Activated CD4-positive, alpha-beta T cell treated with anti-CD3 and anti-CD28 coated beads, Interleukin-2, amount 10 ng/mL, durations not matched to agents 7 days and 5 days (primary cell): ENCODE measurements around the gene SNX3. TPM values are rescaled to one million over a fixed set of nuclear protein-coding genes. Genes with fewer than 3 reads are reported as not detected.
"Not testable (repeated sequence)": the region's sequence is repeated elsewhere in the genome, so short reads cannot be mapped to it uniquely, and the experiment has no call there.

Experiments used
- CTCF ChIA-PET: fragments of 350-600 bp; sonication (Branson Sonifier 250); formaldehyde crosslinking; loops from one replicate; lab custom pipeline; 2021; ENCODE audit warnings: antibody characterized with exemption; lab: Charles Lee
- POLR2A ChIA-PET: fragments of 350-600 bp; sonication (Branson Sonifier 250); formaldehyde crosslinking; loops from one replicate; lab custom pipeline; 2021; ENCODE audit warnings: antibody characterized with exemption; lab: Charles Lee
- DNase-seq: peaks from one replicate; pipeline ENCODE4 v3.0.0-alpha.2; 2020
- H3K27ac Mint-ChIP-seq: one replicate; pipeline ENCODE4 v1.8.0; 2021; ENCODE audit warnings: mild to moderate bottlenecking, moderate library complexity, mixed read lengths
- H3K27me3 Mint-ChIP-seq: one replicate; pipeline ENCODE4 v1.8.0; 2021; ENCODE audit warnings: mixed read lengths
- H3K36me3 Mint-ChIP-seq: one replicate; pipeline ENCODE4 v1.8.0; 2021; ENCODE audit warnings: low read depth, mixed read lengths
- H3K4me1 Mint-ChIP-seq: one replicate; pipeline ENCODE4 v1.8.0; 2021; ENCODE audit warnings: mixed read lengths
- H3K4me3 Mint-ChIP-seq: one replicate; pipeline ENCODE4 v1.8.0; 2021; ENCODE audit warnings: mild to moderate bottlenecking, moderate library complexity, mixed read lengths
- H3K9me3 Mint-ChIP-seq: one replicate; pipeline ENCODE4 v1.8.0; 2021; ENCODE audit warnings: mixed read lengths
- total RNA-seq, 2 experiments: library from RNA; stranded (reverse); gene quantifications; one replicate each; pipeline ENCODE4 v1.2.3, GENCODE V29; 2021

The SNX3 gene
- total RNA-seq, 2 experiments from 2014 or later = 84.6 to 116 TPM

- Mint-ChIP-seq H3K4me3 (no peak overlapping the region), H3K4me1 (peaks cover 30% of the 10 kb centered on the region), H3K27ac (no peak overlapping the region), H3K27me3 (peaks cover 1% of the 10 kb centered on the region), H3K9me3 (no peaks in the 10 kb centered on the region), H3K36me3 (no peaks in the 10 kb centered on the region)
- CTCF ChIA-PET = no interaction called here
- POLR2A ChIA-PET = no interaction called here
- DNase-seq = no peak
These were observed 27.9 kb upstream of the SNX3 start for GRCh38 chr6:108288742-108289141.

GRCh38 chr6:108287373-108287772 is 26.5 kb upstream of the SNX3 start:
- ChIA-PET CTCF (interaction anchor here (0.5 to 1.1 kb wide), 3 partner anchors 9 to 726 kb away, joined by 3 read pairs; no protein-coding TSS in a partner anchor), POLR2A (no interaction called here)
- Mint-ChIP-seq H3K36me3 (no peaks in the 10 kb centered on the region), H3K9me3 (no peaks in the 10 kb centered on the region), H3K27me3 (peaks cover 4% of the 10 kb centered on the region), H3K4me1 (peaks cover 28% of the 10 kb centered on the region), H3K4me3 (no peak overlapping the region), H3K27ac (no peak overlapping the region)
- peak; percentile 22 for DNase-seq

- Mint-ChIP-seq H3K4me1 (peaks cover 28% of the 10 kb centered on the region), H3K36me3 (no peaks in the 10 kb centered on the region), H3K4me3 (no peak overlapping the region), H3K27ac (no peak overlapping the region), H3K9me3 (no peaks in the 10 kb centered on the region), H3K27me3 (peaks cover 6% of the 10 kb centered on the region)
- ChIA-PET POLR2A (no interaction called here), CTCF (interaction anchor here (2.4 kb wide), 1 partner anchor 9 kb away, joined by 9 read pairs; the partner anchor contains the start of gene AFG1L)
- no peak for DNase-seq
These were observed 25.5 kb upstream of the SNX3 start for GRCh38 chr6:108286366-108286765.

- DNase-seq = no peak
- Mint-ChIP-seq H3K4me1 (peaks cover 28% of the 10 kb centered on the region), H3K27me3 (peaks cover 9% of the 10 kb centered on the region), H3K9me3 (no peaks in the 10 kb centered on the region), H3K36me3 (no peaks in the 10 kb centered on the region), H3K27ac (no peak overlapping the region), H3K4me3 (no peak overlapping the region)
- POLR2A ChIA-PET = no interaction called here
- CTCF ChIA-PET = interaction anchor here (2.4 kb wide), 1 partner anchor 10 kb away, joined by 9 read pairs; the partner anchor contains the start of gene AFG1L
These were observed 24.5 kb upstream of the SNX3 start for GRCh38 chr6:108285381-108285780.

- Mint-ChIP-seq H3K36me3 (no peaks in the 10 kb centered on the region), H3K4me3 (no peak overlapping the region), H3K27me3 (peaks cover 13% of the 10 kb centered on the region), H3K4me1 (no peaks in the 10 kb centered on the region), H3K9me3 (no peaks in the 10 kb centered on the region), H3K27ac (no peak overlapping the region)
- ChIA-PET POLR2A (no interaction called here), CTCF (interaction anchor here (1.3 kb wide), 1 partner anchor 10 kb away, joined by 3 read pairs; no protein-coding TSS in a partner anchor)
- no peak for DNase-seq
These were observed 17.0 kb upstream of the SNX3 start for GRCh38 chr6:108277831-108278230.

- H3K4me3 Mint-ChIP-seq = no peak overlapping the region
- H3K27ac Mint-ChIP-seq = no peak overlapping the region
- H3K4me1 Mint-ChIP-seq = no peaks in the 10 kb centered on the region
- CTCF ChIA-PET = interaction anchor here (1.3 kb wide), 1 partner anchor 11 kb away, joined by 3 read pairs; no protein-coding TSS in a partner anchor
- no peaks in the 10 kb centered on the region for H3K36me3 Mint-ChIP-seq
- no peak for DNase-seq
- H3K9me3 Mint-ChIP-seq = no peaks in the 10 kb centered on the region
- peaks cover 13% of the 10 kb centered on the region for H3K27me3 Mint-ChIP-seq
- POLR2A ChIA-PET = no interaction called here
These were observed 16.5 kb upstream of the SNX3 start for GRCh38 chr6:108277295-108277694.

GRCh38 chr6:108275976-108276375 is 15.1 kb upstream of the SNX3 start:
- H3K4me1 Mint-ChIP-seq = no peaks in the 10 kb centered on the region
- CTCF ChIA-PET = no interaction called here
- no peaks in the 10 kb centered on the region for H3K9me3 Mint-ChIP-seq
- H3K36me3 Mint-ChIP-seq = no peaks in the 10 kb centered on the region
- no peak overlapping the region for H3K4me3 Mint-ChIP-seq
- DNase-seq = no peak
- peaks cover 12% of the 10 kb centered on the region for H3K27me3 Mint-ChIP-seq
- no peak overlapping the region for H3K27ac Mint-ChIP-seq
- POLR2A ChIA-PET = no interaction called here

- Mint-ChIP-seq H3K9me3 (no peaks in the 10 kb centered on the region), H3K4me3 (no peak overlapping the region), H3K4me1 (no peaks in the 10 kb centered on the region), H3K27ac (no peak overlapping the region), H3K36me3 (no peaks in the 10 kb centered on the region), H3K27me3 (peaks cover 6% of the 10 kb centered on the region)
- DNase-seq = no peak
- CTCF ChIA-PET = interaction anchor here (0.6 to 1.0 kb wide), 3 partner anchors 11 to 66 kb away, joined by 3 read pairs; no protein-coding TSS in a partner anchor
- POLR2A ChIA-PET = no interaction called here
These were observed 13.7 kb upstream of the SNX3 start for GRCh38 chr6:108274546-108274945.

- H3K4me1 Mint-ChIP-seq, POLR2A ChIA-PET, H3K27me3 Mint-ChIP-seq, H3K36me3 Mint-ChIP-seq, DNase-seq, H3K4me3 Mint-ChIP-seq, H3K27ac Mint-ChIP-seq, H3K9me3 Mint-ChIP-seq, CTCF ChIA-PET: not testable (repeated sequence)
These were observed 9.1 kb upstream of the SNX3 start for GRCh38 chr6:108269955-108270354.

GRCh38 chr6:108268845-108269244 is 8.0 kb upstream of the SNX3 start:
- Mint-ChIP-seq H3K27me3 (peaks cover 8% of the 10 kb centered on the region), H3K4me3 (no peak overlapping the region), H3K9me3 (no peaks in the 10 kb centered on the region), H3K4me1 (peaks cover 2% of the 10 kb centered on the region), H3K36me3 (no peaks in the 10 kb centered on the region), H3K27ac (no peak overlapping the region)
- DNase-seq = no peak
- POLR2A ChIA-PET = no interaction called here
- CTCF ChIA-PET = no interaction called here

GRCh38 chr6:108263371-108263770 is 2.5 kb upstream of the SNX3 start:
- Mint-ChIP-seq H3K9me3 (no peaks in the 10 kb centered on the region), H3K4me3 (no peak overlapping the region), H3K27me3 (peaks cover 8% of the 10 kb centered on the region), H3K27ac (no peak overlapping the region), H3K36me3 (no peaks in the 10 kb centered on the region), H3K4me1 (peaks cover 11% of the 10 kb centered on the region)
- POLR2A ChIA-PET = no interaction called here
- CTCF ChIA-PET = interaction anchor here (0.5 to 1.4 kb wide), 5 partner anchors 9 to 36 kb away, joined by 3 to 4 read pairs (median 3); no protein-coding TSS in a partner anchor
- DNase-seq = no peak

- CTCF ChIA-PET = interaction anchor here (1.0 to 1.4 kb wide), 3 partner anchors 9 to 34 kb away, joined by 3 to 8 read pairs (median 3); partner anchors contain the start of gene AFG1L
- Mint-ChIP-seq H3K9me3 (no peaks in the 10 kb centered on the region), H3K27me3 (peaks cover 6% of the 10 kb centered on the region), H3K4me1 (peaks cover 16% of the 10 kb centered on the region), H3K4me3 (peak overlapping the region; percentile 81), H3K27ac (peak overlapping the region; percentile 90), H3K36me3 (peaks cover 6% of the 10 kb centered on the region)
- POLR2A ChIA-PET = interaction anchor here (0.7 to 1.4 kb wide), 2 partner anchors 34 to 88 kb away, joined by 4 to 5 read pairs; partner anchors contain the start of gene AFG1L
- DNase-seq = peak; percentile 39
These were observed 573 bp downstream of the SNX3 start for GRCh38 chr6:108260126-108260808.
